K562 (cell line): Measurements from ENCODE around the gene NRXN2. TPM values are rescaled to one million over a fixed set of nuclear protein-coding genes. Genes with fewer than 3 reads are reported as not detected.

ENCODE experiments used
- CCAR2 ChIP-seq: fragments of 200-400 bp; formaldehyde crosslinking; IDR thresholded peaks from 2 replicates; pipeline ENCODE4 v1.6.1; 2017; ENCODE audit warnings: mild to moderate bottlenecking, low read depth, low read length
- CTCF ChIP-seq, 3 experiments: IDR thresholded peaks in 2 of 3; conservative IDR thresholded peaks in 1 of 3; 2 replicates each; pipeline ENCODE4 v1.5.1; 2011 to 2012; ENCODE audit warnings: low read length in 3 of 3, mild to moderate bottlenecking in 3 of 3, control low read depth in 2 of 3, improper control_type of control experiment in 1 of 3, inconsistent platforms in 1 of 3, low read depth in 1 of 3, mixed read lengths in 1 of 3, moderate library complexity in 1 of 3; ENCODE audit not compliant: insufficient read depth in 2 of 3
- E2F8 ChIP-seq: fragments of 450-650 bp; IDR thresholded peaks from 2 replicates; pipeline ENCODE4 v1.7.1; 2018; ENCODE audit warnings: mild to moderate bottlenecking, low read depth; ENCODE audit not compliant: partially characterized antibody
- FOXO4 ChIP-seq: fragments of 450-650 bp; formaldehyde crosslinking; IDR thresholded peaks from 2 replicates; pipeline ENCODE4 v1.4.0; 2020; ENCODE audit warnings: mild to moderate bottlenecking, moderate library complexity
- MEF2A ChIP-seq: IDR thresholded peaks from 2 replicates; pipeline ENCODE4 v1.6.1; 2011; ENCODE audit warnings: low read depth, mild to moderate bottlenecking, low read length, moderate library complexity; ENCODE audit not compliant: control insufficient read depth
- POLR2A ChIP-seq: fragments of 450-650 bp; conservative IDR thresholded peaks from 2 replicates; pipeline ENCODE4 v1.6.1; 2016
- PRPF4 ChIP-seq: fragments of 200-400 bp; formaldehyde crosslinking; IDR thresholded peaks from one replicate; pipeline ENCODE4 v1.6.1; 2017; ENCODE audit warnings: low read length, low read depth, mild to moderate bottlenecking; ENCODE audit not compliant: insufficient read depth, poor library complexity, severe bottlenecking
- RBBP5 ChIP-seq: fragments of 200-600 bp; sonication (generic); IDR thresholded peaks from 2 replicates; pipeline ENCODE4 v1.6.1; 2012; ENCODE audit warnings: borderline replicate concordance, mild to moderate bottlenecking, low read length, control low read depth, inconsistent platforms; ENCODE audit not compliant: insufficient read depth, poor library complexity, severe bottlenecking
- SREBF2 ChIP-seq: sonication (generic); formaldehyde crosslinking; IDR thresholded peaks from 2 replicates; pipeline ENCODE4 v1.4.0; 2020; ENCODE audit warnings: mild to moderate bottlenecking, missing genetic modification reagents
- SUPT5H ChIP-seq: fragments of 450-650 bp; IDR thresholded peaks from 2 replicates; pipeline ENCODE4 v1.6.1; 2016
- ZBTB5 ChIP-seq: fragments of 450-650 bp; IDR thresholded peaks from 2 replicates; pipeline ENCODE4 v1.6.1; 2017; ENCODE audit warnings: antibody characterized with exemption
- ZEB2 ChIP-seq: fragments of 450-650 bp; IDR thresholded peaks from 2 replicates; pipeline ENCODE4 v1.6.1; 2016
- ZFP91 ChIP-seq: sonication (generic); formaldehyde crosslinking; IDR thresholded peaks from 2 replicates; pipeline ENCODE4 v1.8.0; 2022; ENCODE audit warnings: mild to moderate bottlenecking, missing genetic modification reagents
- ZNF282 ChIP-seq: sonication (generic); formaldehyde crosslinking; IDR thresholded peaks from 2 replicates; pipeline ENCODE4 v1.8.1; 2023; ENCODE audit warnings: missing genetic modification reagents
- polyA plus RNA-seq, 8 experiments: library from polyadenylated mRNA; depleted of rRNA in 4 of 8; stranded (reverse) in 5 of 8; unstranded in 3 of 8; fragments of >200 nt; fragmentation: Nextera tagmentation in 2 of 8; fragmentation: Illumina TruSeq in 1 of 8; extraction: Ambion mirVana in 2 of 8; extraction: Trizol in 1 of 8; gene quantifications; 2 replicates each; pipeline versions ENCODE4 v1.2.1 to v1.2.3, GENCODE V29; 2011 to 2014; ENCODE audit warnings: inconsistent platforms in 1 of 8, missing spikeins in 1 of 8
- total RNA-seq, 7 experiments: library from RNA; depleted of rRNA in 6 of 7; stranded (reverse); fragments of >200 nt in 6 of 7; fragmentation: Illumina TruSeq in 2 of 7; extraction: Trizol in 2 of 7; gene quantifications; 2 replicates each; pipeline versions ENCODE4 v1.2.1 to v1.2.3, GENCODE V29; 2011 to 2021; ENCODE audit warnings: low replicate concordance in 1 of 7

Gene NRXN2
- total and polyA plus RNA-seq, 9 of the 15 experiments (the other 6 are each of a cell fraction or from before 2014, with no cell fraction given) = 0.07 to 0.47 (median 0.15) TPM; not detected in 4

- TF ChIP-seq RBBP5 = no peak
- TF ChIP-seq ZNF282 (CRISPR knock-in tag) = 0 out of 2 replicates have a peak, but pooled peaks have one; percentile 61
- TF ChIP-seq SREBF2 (CRISPR knock-in tag) = no peak
- TF ChIP-seq PRPF4 = no peak
- TF ChIP-seq ZEB2 = no peak
- TF ChIP-seq E2F8 = no peak
- TF ChIP-seq CTCF (IDR thresholded peaks at IDR 0.05 in 2 of 3, conservative IDR thresholded peaks at IDR 0.05 in 1 of 3; ENCODE audit: insufficient read depth in 2 of 3, low read depth in 1 of 3, low read length in 3 of 3) = peak; percentile 63 to 88 (median 67)
- TF ChIP-seq CCAR2 = no peak
- TF ChIP-seq ZFP91 = no peak
- TF ChIP-seq ZBTB5 = no peak
- TF ChIP-seq POLR2A = peak; percentile 61; the same call in 1 of the 2 replicates
- no peak for TF ChIP-seq FOXO4
- no peak for TF ChIP-seq MEF2A
- TF ChIP-seq SUPT5H = peak; percentile 49; the same call in 1 of the 2 replicates
Measured at GRCh38 chr11:64767344-64768299, 44.6 kb upstream of the NRXN2 start (continued).
